ENCODE measurements around the gene ELL.

ELL gene

GRCh38 chr19:18457483-18458331 lies 64.2 kb downstream of the ELL start:
- no peaks in the 10 kb centered on the region for H3K9me3 ChIP-seq
- H3K36me3 ChIP-seq: peaks cover 19% of the 10 kb centered on the region
- TF ChIP-seq, protein P1, sequence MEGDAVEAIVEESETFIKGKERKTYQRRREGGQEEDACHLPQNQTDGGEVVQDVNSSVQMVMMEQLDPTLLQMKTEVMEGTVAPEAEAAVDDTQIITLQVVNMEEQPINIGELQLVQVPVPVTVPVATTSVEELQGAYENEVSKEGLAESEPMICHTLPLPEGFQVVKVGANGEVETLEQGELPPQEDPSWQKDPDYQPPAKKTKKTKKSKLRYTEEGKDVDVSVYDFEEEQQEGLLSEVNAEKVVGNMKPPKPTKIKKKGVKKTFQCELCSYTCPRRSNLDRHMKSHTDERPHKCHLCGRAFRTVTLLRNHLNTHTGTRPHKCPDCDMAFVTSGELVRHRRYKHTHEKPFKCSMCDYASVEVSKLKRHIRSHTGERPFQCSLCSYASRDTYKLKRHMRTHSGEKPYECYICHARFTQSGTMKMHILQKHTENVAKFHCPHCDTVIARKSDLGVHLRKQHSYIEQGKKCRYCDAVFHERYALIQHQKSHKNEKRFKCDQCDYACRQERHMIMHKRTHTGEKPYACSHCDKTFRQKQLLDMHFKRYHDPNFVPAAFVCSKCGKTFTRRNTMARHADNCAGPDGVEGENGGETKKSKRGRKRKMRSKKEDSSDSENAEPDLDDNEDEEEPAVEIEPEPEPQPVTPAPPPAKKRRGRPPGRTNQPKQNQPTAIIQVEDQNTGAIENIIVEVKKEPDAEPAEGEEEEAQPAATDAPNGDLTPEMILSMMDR (IDR thresholded peaks at IDR 0.05; ENCODE audit: low read depth, low read length): no peak
- no peak for DNase-seq
- no peaks in the 10 kb centered on the region for H3K4me1 ChIP-seq
- H3K27me3 ChIP-seq: no peaks in the 10 kb centered on the region
- no peak overlapping the region for H3K4me3 ChIP-seq (ENCODE audit: low read depth, low read length)

DNA sequence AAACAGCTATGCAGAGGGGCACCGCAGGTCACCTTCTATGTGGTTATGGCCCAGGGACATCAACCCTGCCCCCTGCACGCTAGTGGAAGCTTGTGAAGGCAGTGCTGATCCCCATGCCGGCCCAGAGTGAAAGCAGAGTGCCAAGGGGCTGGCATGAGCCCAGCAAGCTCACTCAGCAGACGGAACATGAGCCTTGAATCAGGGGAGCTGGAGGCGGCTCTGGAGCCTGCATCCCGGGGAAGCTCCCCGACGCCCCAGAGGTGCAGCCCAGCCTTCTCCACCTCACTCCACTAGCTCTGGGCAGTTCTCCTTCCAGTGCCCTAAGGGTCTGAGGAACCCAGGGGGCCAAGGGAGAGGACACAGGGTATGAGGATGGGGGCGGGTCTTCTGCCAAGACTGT lies 64.9 kb downstream of the ELL start:
- Histone ChIP-seq H3K4me1 (no peaks in the 10 kb centered on the region), H3K27me3 (no peaks in the 10 kb centered on the region), H3K36me3 (peaks cover 19% of the 10 kb centered on the region), H3K9me3 (no peaks in the 10 kb centered on the region), H3K4me3 (ENCODE audit: low read depth, low read length) (no peak overlapping the region)
- no peak for DNase-seq
- TF ChIP-seq, protein P1 (IDR thresholded peaks at IDR 0.05; ENCODE audit: low read depth, low read length): no peak

DNA sequence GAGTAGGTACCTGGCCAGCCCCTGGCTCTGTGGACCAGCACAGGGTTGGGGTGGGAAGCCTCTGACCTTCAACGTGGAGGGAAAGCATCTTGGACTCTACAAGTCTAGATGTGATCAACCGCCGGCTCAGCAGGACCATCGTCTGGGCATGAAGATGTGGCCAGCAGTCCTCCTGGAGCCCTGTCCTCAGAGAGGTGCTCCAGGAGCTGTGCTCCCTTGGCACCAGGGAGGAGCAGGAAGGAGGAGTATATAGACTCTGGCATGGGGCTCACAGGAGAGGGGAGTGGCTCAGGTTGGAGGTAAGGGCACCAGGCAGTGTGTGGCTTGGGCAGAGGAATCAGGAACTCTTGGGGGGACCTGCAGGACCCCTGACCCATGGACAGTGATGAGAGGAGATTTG lies 65.6 kb downstream of the ELL start:
- H3K4me3 ChIP-seq (ENCODE audit: low read depth, low read length): no peak overlapping the region
- DNase-seq: no peak
- H3K4me1 ChIP-seq: no peaks in the 10 kb centered on the region
- no peaks in the 10 kb centered on the region for H3K9me3 ChIP-seq
- TF ChIP-seq, protein P1 (IDR thresholded peaks at IDR 0.05; ENCODE audit: low read depth, low read length): no peak
- H3K36me3 ChIP-seq: peaks cover 14% of the 10 kb centered on the region
- H3K27me3 ChIP-seq: no peaks in the 10 kb centered on the region

DNA sequence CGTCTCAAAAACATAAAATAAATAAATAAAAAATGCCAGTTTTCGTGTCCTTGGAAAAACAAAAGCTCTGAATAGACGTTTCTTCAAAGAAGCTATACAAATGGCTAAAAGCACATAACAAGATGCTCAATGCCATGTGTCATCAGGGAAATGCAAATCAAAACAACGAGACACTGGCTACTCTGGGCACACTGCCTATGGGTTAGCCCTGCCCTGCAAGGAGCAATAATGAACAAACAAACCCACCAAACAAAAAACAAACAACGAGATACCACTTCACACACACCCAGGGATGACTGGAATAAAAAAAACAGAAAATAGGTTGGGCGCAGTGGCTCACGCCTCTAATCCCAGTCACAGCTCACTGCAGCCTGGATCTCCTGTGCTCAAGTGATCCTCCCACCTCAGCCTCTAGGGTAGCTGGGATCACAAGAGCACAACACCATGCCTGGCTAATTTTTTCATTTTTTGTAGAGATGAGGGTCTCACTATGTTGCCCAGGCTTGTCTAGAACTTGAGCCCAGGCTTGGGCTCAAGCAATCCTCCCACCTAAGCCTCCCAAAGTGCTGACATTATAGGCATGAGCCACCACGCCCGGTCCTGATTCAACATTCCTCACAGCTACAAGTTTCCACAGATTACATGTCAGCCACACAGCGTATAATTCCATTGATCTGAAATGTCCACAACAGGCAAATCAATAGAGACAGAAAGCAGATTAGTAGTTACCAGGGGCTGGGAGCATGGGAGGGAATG lies 68.4 kb downstream of the ELL start:
- H3K9me3 ChIP-seq: no peaks in the 10 kb centered on the region
- TF ChIP-seq, protein P1 (IDR thresholded peaks at IDR 0.05; ENCODE audit: low read depth, low read length): no peak
- H3K36me3 ChIP-seq: peaks cover 23% of the 10 kb centered on the region
- no peak for DNase-seq
- no peaks in the 10 kb centered on the region for H3K4me1 ChIP-seq
- no peaks in the 10 kb centered on the region for H3K27me3 ChIP-seq
- H3K4me3 ChIP-seq (ENCODE audit: low read depth, low read length): no peak overlapping the region

- H3K27me3 ChIP-seq: no peaks in the 10 kb centered on the region
- no peak for DNase-seq
- peaks cover 23% of the 10 kb centered on the region for H3K36me3 ChIP-seq
Observed at GRCh38 chr19:18452386-18452785, 69.5 kb downstream of the ELL start.

More at GRCh38 chr19:18452386-18452785, 69.5 kb downstream of the ELL start:
- Histone ChIP-seq H3K9me3 (no peaks in the 10 kb centered on the region), H3K4me1 (no peaks in the 10 kb centered on the region), H3K4me3 (ENCODE audit: low read depth, low read length) (no peak overlapping the region)
- TF ChIP-seq, protein P1 (IDR thresholded peaks at IDR 0.05; ENCODE audit: low read depth, low read length): no peak
